Lung (tissue), 12 donors: Measurements from ENCODE around the gene RAPGEF1. TPM values are rescaled to one million over a fixed set of nuclear protein-coding genes. Genes with fewer than 3 reads are reported as not detected.
A peak's percentile ranks its signal among the peaks of the same experiment; 100 is the strongest.
"Not testable (repeated sequence)": the region's sequence is repeated elsewhere in the genome, so short reads cannot be mapped to it uniquely, and the experiment has no call there.

Experiments
- ATAC-seq: fragments of 200-7000 bp; cut with Tn5 transposase; one replicate; pipeline ENCODE4 v1.9.1; 2020; ENCODE audit warnings: moderate number of reproducible peaks; ENCODE audit not compliant: insufficient read depth, low FRiP score
- DNase-seq, 3 donors: peaks; one replicate each; pipeline ENCODE4 v3.0.0-alpha.2; 2013 to 2017
- H3K27ac ChIP-seq, 2 donors: one replicate each; pipeline ENCODE4 v1.5.1; 2013; ENCODE audit warnings: mild to moderate bottlenecking in 2 of 2, moderate library complexity in 2 of 2, control low read depth in 1 of 2, inconsistent platforms in 1 of 2, low read depth in 1 of 2, low read length in 1 of 2
- H3K27me3 ChIP-seq, 3 donors: one replicate each; pipeline ENCODE4 v1.5.1; 2013; ENCODE audit warnings: low read length in 2 of 3; ENCODE audit not compliant: control insufficient read depth in 3 of 3, insufficient read depth in 3 of 3
- H3K36me3 ChIP-seq, 4 donors: one replicate each; pipeline ENCODE4 v1.5.1; 2013; ENCODE audit warnings: low read length in 4 of 4, mild to moderate bottlenecking in 1 of 4, moderate library complexity in 1 of 4; ENCODE audit not compliant: control insufficient read depth in 4 of 4, insufficient read depth in 4 of 4
- H3K4me1 ChIP-seq, 5 donors: one replicate each; pipeline ENCODE4 v1.5.1; 2013; ENCODE audit warnings: low read length in 5 of 5, mild to moderate bottlenecking in 2 of 5, moderate library complexity in 1 of 5; ENCODE audit not compliant: control insufficient read depth in 5 of 5, insufficient read depth in 5 of 5
- H3K4me3 ChIP-seq: one replicate; pipeline ENCODE4 v1.5.1; 2013; ENCODE audit warnings: mild to moderate bottlenecking, control low read depth, moderate library complexity
- H3K9ac ChIP-seq, 2 donors: one replicate each; pipeline ENCODE4 v1.5.1; 2013; ENCODE audit warnings: low read length in 2 of 2, control low read depth in 1 of 2; ENCODE audit not compliant: insufficient read depth in 1 of 2
- H3K9me3 ChIP-seq, 4 donors: one replicate each; pipeline ENCODE4 v1.5.1; 2013; ENCODE audit warnings: low read length in 3 of 4, mild to moderate bottlenecking in 1 of 4, moderate library complexity in 1 of 4; ENCODE audit not compliant: control insufficient read depth in 4 of 4, insufficient read depth in 3 of 4
- CTCF ChIP-seq: IDR thresholded peaks from 2 replicates; pipeline ENCODE4 v1.5.1; 2012; ENCODE audit warnings: mild to moderate bottlenecking; ENCODE audit errors: control extremely low read depth, extremely low read depth
- WGBS, 2 donors: extraction: QIAGEN DNeasy Blood & Tissue Kit; methylation state at CpG; one replicate each; pipeline ENCODE4 v1.1.7; 2013; 5-methylcytosine and 5-hydroxymethylcytosine counted together
- polyA plus RNA-seq, 2 donors: library from polyadenylated mRNA; stranded (reverse); fragments of 200-250 nt; gene quantifications; one replicate each; pipeline ENCODE4 v1.2.1, GENCODE V29; 2013
- total RNA-seq, 2 donors: library from RNA; depleted of rRNA in 1 of 2; stranded (reverse); fragments of >200 nt in 1 of 2; gene quantifications; one replicate each; pipeline ENCODE4 v1.2.1, GENCODE V29; 2014 to 2021
- donor health status: control.
- donor health status: control.
- donor health status: Bipolar disorder and iron deficiency.
- donor health status: healthy.
- donor health status: DM: yes; HTN: yes; CAD: no.

The RAPGEF1 gene
- total and polyA plus RNA-seq, 4 donors: 38.9 to 134 (median 55.1) TPM

- no peaks in the 10 kb centered on the region for H3K27me3 ChIP-seq
- DNase-seq: no peak
- peaks cover 22 to 57% (median 28%) of the 10 kb centered on the region in 5 donors for H3K4me1 ChIP-seq
- peak overlapping the region; percentile 32 to 48 for H3K27ac ChIP-seq
- peaks cover 0 to 3% (median 0%) of the 10 kb centered on the region in 4 donors for H3K36me3 ChIP-seq
- no peak for ATAC-seq
- no peak overlapping the region for H3K4me3 ChIP-seq
- 85 to 87% methylated on average over 10 of the region's 10 CpGs for WGBS, 2 donors
- TF ChIP-seq CTCF: no peak
- peaks cover 0 to 5% (median 0%) of the 10 kb centered on the region in 4 donors for H3K9me3 ChIP-seq
- no peak overlapping the region for H3K9ac ChIP-seq
These were observed 27.6 kb downstream of the RAPGEF1 start for GRCh38 chr9:131712151-131712716.

GRCh38 chr9:131709771-131710431 lies 30.0 kb downstream of the RAPGEF1 start:
- Histone ChIP-seq H3K4me1 (peaks cover 18 to 44% (median 31%) of the 10 kb centered on the region in 5 donors), H3K36me3 (peaks cover 0 to 2% (median 0%) of the 10 kb centered on the region in 4 donors), H3K4me3 (no peak overlapping the region), H3K27ac (peak overlapping the region; percentile 52 to 78), H3K9ac (peak overlapping the region in 1 of 2 donors; percentile 49), H3K9me3 (no peaks in the 10 kb centered on the region), H3K27me3 (no peaks in the 10 kb centered on the region)
- ATAC-seq (no peak), DNase-seq (no peak)
- TF ChIP-seq CTCF: no peak
- WGBS, 2 donors: 52 to 61% methylated on average over 10 of the region's 10 CpGs

- not testable (repeated sequence) for H3K36me3 ChIP-seq, ATAC-seq, H3K9ac ChIP-seq, H3K4me3 ChIP-seq, H3K9me3 ChIP-seq, H3K27me3 ChIP-seq, DNase-seq
- H3K4me1 ChIP-seq: peaks cover 18 to 42% (median 27%) of the 10 kb centered on the region in 5 donors
- WGBS, 2 donors: 77 to 86% methylated on average over 14 of the region's 14 CpGs
- H3K27ac ChIP-seq: peak overlapping the region; percentile 20 to 78
These were observed 30.7 kb downstream of the RAPGEF1 start for GRCh38 chr9:131709010-131709770.
